ENCODE measurements around the gene RPP38.

GRCh38 chr10:15118615-15119014 is 21.5 kb downstream of the RPP38 start:
- TF ChIP-seq CTCF (IDR thresholded peaks at IDR 0.05 in 8 of 11, conservative IDR thresholded peaks at IDR 0.05 in 3 of 11) (no peak), POLR2A (IDR thresholded peaks at IDR 0.05) (no peak), POLR2AphosphoS5 (IDR thresholded peaks at IDR 0.05) (no peak)
